GM19193 (cell line): ENCODE measurements around the gene ADAMTS14.

ENCODE experiments used
- POLR2A ChIP-seq: IDR thresholded peaks from 4 replicates; pipeline ENCODE4 v1.6.1; 2011; ENCODE audit not compliant: insufficient read depth, insufficient read length; ENCODE audit errors: extremely low read depth

Gene ADAMTS14

DNA sequence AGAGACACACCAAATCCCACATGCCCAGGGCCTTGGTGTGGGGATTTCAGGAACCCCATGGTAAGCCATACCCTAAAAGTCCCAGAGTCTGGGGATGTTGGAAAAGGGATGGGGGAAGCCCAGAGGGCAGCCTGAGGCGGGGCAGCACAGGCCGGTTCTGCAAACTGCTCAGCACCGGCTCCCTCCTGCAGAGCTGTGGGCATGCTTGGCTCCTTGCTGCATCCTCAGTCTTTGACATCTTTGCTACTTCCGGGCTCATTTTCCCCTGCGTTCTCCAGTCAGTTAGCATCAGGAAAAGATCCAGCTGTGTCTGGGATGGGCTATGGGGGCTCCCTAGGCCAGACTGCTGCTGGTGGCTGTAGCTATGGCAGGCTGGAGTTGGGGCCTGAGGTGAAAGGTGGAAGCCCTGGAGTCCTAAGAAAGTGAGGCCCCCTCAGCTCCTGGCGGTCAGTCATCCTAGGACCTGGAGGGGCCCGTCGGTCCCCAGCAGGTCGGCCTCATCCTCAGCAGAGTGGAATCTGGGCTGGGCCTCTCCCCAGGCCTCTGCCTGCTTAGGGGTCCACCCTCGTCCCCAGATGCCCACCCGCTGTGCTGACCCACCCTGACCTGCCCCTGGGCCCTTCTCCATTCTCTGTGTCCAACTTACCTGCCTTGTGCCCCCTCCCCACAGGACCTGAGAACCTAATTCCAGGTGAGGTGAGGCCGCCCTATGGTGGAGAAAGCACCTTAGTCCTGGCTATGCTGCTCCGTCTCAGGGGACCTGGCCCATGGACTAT, 103.6 kb downstream of the ADAMTS14 start:
- TF ChIP-seq POLR2A: no peak

DNA sequence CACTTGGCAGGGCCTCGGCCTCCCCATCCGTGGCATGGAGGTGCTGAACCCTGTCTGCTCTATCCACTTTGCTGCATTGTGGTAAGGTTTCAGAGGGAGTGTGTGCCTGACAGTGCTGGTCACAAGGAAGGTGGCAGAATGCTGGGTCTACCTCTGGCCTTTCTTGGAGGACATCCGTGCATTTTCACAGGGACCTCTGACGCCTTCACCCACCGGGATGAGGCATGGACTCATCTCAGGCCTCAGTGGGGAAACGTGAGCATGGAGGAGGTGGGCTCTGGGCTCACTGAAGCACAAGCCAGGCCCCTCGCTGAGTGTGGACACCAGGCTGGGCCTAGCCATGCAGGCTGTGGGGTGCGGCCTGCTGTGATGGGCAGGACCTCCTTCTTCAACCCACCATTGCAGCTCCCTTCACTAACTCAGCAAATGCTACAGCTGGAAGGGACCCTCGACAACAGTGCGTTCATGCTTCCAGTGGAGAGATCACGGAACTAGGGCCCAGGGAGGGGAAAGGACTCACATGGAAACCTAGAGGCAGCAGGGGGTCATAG, 104.2 kb downstream of the ADAMTS14 start:
- no peak for TF ChIP-seq POLR2A

DNA sequence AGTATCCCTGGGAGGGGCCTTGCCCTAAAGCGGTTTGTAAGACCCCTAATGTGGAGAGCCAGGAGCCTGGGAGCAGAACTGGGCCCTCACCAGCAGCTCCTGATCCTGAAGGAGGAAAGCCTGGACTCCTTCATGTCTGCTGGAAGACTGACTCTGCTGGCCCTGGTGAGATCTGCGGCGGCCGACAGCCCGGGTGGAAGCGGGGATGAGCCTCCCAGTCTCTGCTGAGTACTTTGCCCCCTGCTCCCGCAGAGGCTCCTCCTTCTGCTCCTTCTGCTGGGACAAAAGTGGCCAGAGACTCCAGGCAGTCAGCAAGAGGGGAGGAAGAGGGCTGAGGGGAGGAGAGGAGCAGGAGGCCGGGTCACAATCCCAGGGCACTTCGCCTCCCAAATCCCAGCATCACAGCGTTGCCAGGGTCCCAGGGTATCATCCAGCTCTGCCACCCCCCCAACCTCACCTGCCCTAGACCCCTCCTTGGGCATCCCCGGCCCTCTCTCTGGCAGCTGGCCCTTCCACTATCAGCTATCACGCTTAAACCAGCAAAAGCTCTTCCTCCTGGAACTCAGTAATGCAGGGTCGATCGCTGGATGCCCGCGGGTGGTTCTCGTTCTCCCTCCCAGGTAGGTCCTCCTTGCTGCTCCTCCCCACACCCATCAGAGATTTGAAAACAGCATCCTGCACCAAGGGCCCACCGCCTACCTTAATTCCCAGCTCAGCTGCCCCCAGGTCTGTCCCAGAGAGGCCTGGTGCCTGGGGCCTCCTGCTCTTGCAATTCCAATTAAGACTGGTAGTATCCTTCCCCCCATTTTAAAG, 105.0 kb downstream of the ADAMTS14 start:
- no peak for TF ChIP-seq POLR2A

DNA sequence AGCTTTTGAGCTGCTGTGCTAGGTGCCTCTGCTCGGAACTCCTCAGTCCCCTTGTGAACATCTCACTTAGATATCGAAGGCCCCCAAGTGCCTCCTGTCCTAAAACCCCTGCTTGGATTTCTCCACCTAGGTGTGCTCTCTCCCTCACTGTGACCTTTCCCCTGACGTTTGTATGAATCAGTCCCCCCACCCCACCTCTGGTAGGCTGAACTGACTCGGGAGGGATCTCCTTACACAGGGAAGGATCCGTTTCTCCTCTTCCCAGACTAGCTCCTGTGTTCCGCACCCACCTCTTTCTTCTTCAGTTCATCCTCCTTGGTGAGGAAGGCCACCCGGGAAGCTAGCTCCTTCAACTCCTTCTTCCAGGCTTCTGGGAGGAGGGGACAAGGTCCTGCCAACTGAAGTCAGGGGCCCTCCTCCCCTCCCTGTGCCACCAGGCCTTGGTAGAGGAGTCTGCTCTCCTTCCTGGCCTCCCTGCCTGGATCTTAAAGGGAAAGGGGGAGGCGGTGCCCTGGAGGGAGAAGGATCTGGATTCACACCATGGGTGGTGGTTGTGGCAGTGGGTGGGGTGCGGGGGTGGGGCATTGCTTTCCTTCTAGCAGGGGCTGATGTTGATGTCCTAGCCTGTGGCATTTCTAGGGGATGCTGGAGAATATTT, 106.1 kb downstream of the ADAMTS14 start:
- no peak for TF ChIP-seq POLR2A

DNA sequence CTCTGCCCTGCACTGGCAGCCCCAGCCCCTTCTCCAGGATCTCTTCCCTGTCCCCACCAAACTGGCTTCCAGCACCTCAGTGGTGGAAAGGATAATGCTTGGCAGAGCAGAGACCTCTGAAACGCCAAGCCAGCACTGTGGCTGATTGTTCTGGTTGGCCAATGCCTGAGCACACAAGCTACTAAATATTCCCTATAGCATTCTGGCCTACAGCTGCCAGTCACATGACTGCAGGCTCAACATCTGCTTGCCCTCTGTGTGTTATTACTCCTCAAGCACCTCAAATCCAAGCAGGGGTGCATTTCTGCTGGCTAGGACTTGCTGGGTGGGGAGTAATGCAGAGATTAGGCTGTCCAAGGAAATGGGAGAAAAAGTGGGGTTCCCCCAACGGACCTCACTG, 106.8 kb downstream of the ADAMTS14 start:
- no peak for TF ChIP-seq POLR2A

DNA sequence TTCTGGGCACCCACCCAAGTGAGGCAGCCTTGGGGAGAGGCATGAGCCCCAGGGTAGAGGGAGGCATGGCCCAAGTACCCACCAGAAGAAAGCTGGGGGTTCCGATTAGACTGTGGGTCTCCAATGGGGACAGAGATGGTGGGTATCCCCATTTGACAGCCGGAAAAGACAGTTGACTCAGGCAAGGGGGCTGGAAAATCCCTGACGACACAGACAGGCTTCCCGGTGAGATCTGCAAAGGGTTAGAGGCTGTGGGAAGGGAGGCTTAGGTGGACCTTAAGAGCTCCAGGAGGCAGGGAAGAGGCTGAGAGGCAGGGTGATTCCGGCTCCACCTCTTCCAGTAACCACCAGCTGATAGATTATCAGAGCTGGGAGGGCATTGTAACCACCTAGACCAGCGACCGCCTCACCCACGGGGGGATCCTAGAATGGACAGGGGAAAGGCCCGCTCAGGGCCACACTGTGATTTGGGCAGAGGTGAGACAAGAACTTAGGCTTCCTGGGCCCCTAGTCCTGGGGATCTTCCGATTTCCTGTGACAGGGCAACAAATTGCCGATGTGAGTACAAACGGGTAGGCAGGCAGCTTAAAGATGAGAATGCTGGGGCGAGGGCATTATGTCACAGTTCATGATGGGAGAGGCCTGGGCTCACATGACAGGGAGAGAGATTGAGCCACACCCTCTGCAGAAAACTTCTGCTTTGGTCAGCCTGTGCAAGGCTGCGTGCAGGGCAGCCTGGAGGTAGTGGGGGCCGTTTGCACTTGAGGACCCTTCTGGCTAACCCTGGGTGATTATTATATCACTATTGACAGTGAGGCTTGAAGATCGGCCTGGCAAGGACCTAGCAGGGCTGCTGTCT, 107.4 kb downstream of the ADAMTS14 start:
- TF ChIP-seq POLR2A: no peak

DNA sequence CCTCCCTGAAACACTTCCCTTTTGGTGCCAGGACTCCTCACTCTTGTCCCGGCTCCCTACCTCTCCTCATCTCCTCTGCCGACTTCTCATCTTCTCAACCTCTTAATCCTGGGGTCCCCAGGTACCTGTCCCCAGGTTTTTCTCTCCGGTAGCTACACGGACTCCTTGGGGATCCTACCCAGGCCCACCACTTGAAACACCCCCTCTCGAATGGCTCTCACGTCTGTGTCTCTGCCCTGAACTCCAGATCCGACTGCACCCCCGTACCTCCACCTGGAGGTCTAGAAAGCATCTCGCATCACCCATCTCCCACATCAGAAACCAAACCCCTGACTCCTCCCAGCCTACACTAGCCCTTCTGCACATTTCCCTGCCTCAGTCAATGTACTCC, 108.1 kb downstream of the ADAMTS14 start:
- no peak for TF ChIP-seq POLR2A

DNA sequence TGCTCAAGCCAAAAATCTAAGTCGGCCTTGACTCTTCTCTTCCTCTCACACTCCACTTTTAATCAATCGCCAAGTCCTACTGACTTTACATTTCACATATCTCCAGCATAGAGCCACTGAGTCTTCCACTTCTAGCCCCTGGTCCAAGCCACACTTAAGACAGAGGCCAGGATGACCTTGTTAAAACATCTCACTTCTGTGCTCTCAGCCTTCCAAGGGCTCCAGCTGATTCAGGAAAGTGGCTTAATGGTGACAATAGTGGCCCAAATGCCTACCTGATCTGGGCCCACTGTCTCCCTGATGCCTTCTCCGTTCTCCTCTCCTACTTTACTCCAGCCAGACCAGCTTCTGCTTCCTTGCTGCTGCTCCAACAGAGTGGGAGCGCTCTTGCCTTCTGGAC, 108.5 kb downstream of the ADAMTS14 start:
- no peak for TF ChIP-seq POLR2A

DNA sequence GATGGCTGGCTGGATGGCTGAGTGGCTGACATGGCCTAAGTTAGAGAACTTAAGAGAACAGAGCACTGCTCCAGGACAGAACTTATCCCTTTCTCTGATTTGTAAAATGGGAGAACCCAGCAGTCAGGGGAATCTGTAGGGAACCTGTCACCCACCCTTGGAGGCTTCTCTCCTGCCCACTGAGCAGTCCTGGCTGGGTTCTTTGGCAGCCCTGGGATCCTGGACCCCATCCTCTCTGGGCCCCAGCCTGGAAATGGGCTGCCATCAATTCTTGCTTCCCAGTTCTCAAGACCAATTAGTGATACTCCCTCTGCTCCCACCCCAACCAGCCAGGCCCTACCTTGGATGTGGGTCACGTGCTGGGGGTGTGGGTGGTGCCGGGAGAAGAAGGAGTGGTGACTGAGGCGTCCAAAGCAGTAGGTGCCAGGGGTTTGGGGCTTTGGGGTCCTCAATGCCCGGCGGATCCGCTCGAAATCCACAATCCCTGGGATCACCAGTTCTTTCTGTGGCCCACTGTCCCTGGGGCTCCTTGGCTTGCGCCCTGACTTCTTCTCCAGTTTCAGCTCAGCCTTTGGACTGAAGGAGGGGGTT, 109.2 kb downstream of the ADAMTS14 start:
- TF ChIP-seq POLR2A: no peak

DNA sequence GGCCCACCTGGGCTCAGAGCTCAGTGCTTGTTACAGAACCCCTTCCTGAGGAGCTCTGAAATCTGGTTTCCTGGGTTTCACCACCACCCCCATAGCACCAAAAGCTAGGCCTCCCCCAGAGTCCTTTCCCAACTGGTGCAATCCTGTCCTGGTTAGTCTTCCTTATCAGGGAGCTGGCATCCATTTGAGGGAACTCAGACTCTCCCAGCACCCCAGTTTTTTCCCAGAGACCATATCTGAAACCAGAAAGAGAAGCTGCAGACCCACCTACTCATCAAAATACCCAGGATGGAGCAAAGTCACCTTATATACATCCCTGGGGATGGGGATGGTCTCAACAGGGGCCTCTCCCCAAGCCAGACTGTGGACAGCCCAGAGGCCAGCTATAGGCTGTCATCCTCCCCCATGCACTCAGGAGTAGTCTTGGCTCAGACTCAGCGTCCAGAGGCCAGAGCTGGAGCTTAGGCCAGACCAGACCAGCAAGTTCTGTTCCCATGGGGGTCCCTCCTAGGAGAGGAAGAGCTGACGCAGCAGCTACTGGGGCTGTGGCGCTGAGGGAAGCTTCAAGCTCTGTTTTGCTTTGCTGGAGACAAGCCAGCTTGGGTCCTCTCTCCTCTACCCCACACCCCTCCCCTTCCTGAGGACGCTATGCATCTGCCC, 109.9 kb downstream of the ADAMTS14 start:
- no peak for TF ChIP-seq POLR2A

DNA sequence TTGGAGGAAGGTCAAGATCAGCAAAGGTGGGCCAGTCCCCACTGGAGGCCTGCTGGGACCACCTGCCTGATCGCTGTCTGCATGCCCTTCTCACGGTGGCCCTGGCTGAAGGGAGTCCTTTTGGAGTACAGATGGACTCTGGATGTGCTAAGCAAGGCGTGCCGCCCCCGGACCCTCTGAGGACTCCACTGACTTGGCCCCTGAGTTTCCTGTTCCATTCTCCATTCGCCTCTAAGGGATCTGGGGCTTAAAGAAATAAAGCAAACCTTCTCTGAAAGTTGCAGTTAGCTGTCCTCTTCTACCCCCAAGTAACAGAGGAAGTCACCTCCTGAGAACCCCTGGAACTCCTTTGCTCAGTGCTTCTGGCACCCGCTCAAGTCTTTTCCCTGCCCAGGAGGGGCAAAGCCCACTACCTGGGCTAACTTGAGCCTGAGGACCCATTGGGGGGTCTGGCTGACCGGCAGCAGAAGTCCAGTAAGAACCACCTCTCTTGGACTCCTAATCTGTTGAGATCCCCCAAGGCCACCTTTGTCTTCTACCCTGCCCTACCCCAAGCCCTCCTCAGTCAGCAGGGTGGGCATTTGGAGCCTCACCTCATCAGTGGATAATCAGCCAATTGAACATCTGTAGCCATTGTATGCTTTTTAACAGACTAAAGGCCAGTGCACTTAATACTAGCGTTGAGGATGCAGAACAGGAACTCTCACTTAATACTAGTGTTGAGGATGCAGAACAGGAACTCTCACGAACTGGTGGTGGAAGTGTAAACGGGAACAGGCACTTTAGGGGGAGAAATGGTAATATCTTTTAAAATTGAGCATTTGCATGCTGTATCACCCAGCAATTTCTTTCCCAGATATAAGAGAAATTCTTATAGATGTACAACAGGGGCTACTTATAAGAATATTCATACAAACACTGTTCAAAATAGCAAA, 110.7 kb downstream of the ADAMTS14 start:
- TF ChIP-seq POLR2A: no peak

DNA sequence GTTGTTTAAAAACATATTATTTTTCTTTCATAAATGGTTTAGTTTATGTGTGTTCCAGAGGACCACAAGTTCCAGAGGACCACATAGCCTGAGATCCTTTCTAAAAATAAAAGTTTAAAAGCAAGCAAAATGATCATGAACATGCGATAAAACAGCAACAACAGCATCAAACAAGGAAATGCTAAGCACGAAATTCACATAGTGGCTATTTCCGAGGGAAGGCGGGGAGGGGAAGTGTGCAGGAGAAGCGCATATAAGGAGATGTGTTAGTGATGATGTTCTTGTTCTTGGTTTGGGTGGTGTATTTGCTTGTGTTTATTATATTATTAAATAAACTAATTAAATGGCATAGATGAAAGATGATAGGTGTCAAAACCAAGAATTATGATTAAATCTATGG, 111.7 kb downstream of the ADAMTS14 start:
- no peak for TF ChIP-seq POLR2A
